ENCODE data around the gene UFL1. TPM values are rescaled to one million over a fixed set of nuclear protein-coding genes. Genes with fewer than 3 reads are reported as not detected.

The UFL1 gene
- total and polyA plus RNA-seq, 2 donors (not counting 3 experiments of a cell fraction or from before 2014, with no cell fraction given) = 3.4 to 18.3 TPM

- Histone ChIP-seq H2AFZ (ENCODE audit: low read depth, low read length) (no peak overlapping the region), H3K79me2 (ENCODE audit: control insufficient read depth, insufficient read depth, low read length) (no peaks in the 10 kb centered on the region), H4K20me1 (replicated peaks; ENCODE audit: control insufficient read depth, extremely low read depth, insufficient read depth, low read length) (no peaks in the 10 kb centered on the region), H3K4me3 (replicated peaks in 1 of 3; ENCODE audit: insufficient read depth in 1 of 3, low read depth in 1 of 3, low read length in 3 of 3) (no peak overlapping the region), H3K9me3 (replicated peaks; ENCODE audit: control insufficient read depth, insufficient read depth, low read length) (no peaks in the 10 kb centered on the region), H3K27me3 (ENCODE audit: control insufficient read depth in 2 of 2, insufficient read depth in 2 of 2, low read length in 2 of 2) (no peaks in the 10 kb centered on the region), H3K27ac (ENCODE audit: insufficient read depth, low read depth, low read length) (no peak overlapping the region), H3K4me2 (ENCODE audit: insufficient read depth, low read length) (no peak overlapping the region), H3K9me1 (replicated peaks; ENCODE audit: control insufficient read depth, extremely low read depth, insufficient read depth, low read length) (no peaks in the 10 kb centered on the region), H3K9ac (replicated peaks; ENCODE audit: extremely low read depth, insufficient read depth, low read length) (no peak overlapping the region), H3K36me3 (ENCODE audit: control insufficient read depth in 2 of 2, extremely low read depth in 1 of 2, insufficient read depth in 2 of 2, low read length in 2 of 2) (no peaks in the 10 kb centered on the region), H3K4me1 (ENCODE audit: control insufficient read depth, extremely low read depth, insufficient read depth, low read length) (no peaks in the 10 kb centered on the region)
- ChIA-PET POLR2A (no interaction called here), CTCF (no interaction called here)
- FAIRE-seq = no peak
- DNase-seq (ENCODE audit: low read depth, low spot score) = no peak
- dilution Hi-C loops (cut with MboI; ENCODE audit: extremely low pct_ligation_motif_present, low sequenced_read_pairs) (no loop called here), intact Hi-C loops (cut with micrococcal nuclease) (no loop called here)
- no TSS peak for BruUV-seq (replicated peaks)
- no peak for TF ChIP-seq MYC (IDR thresholded peaks at IDR 0.05; ENCODE audit: low read depth, low read length)
These were observed 12.3 kb upstream of the UFL1 start for GRCh38 chr6:96509281-96509680.

DNA sequence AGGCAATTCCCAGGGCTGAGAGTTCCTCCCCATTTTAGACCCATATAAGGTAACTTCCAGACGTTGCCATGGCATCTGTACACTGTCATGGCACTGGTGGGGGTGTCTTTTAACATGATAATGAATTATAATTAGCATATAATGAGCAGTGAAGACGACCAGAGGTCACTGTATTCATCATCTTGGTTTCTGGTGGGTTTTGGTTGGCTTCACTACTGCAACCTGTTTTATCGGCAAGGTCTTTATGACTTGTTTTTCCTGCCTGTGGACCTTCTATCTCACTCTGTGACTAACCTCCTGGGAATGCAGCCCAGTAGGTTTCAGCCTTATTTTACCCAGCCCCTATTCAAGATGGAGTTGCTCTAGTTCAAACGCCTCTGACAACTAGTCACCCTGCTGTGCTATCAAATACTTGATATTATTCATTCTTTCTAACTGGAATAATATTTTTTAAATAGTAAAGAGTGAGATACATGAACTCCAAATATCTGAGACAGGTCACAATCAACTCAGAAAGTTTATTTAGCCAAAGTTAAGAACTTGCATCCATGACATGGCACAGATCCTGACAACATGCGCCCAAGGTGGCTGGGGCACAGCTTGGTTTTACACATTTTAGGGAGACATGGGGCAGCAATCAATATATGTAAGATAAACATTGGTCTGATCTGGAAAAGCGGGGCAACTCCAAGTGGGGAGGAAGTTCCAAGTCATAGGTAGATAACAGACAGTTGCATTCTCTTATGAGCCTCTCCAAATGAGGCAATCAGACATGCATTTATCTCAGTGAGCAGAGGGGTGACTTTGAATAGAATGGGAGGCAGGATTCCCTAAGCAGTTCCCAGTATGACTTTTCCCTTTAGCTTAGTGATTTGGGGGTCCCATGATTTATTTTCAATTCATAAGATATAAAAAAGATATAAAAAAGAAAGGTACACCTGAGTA is 1.2 kb upstream of the UFL1 start:
- H3K9me1 ChIP-seq (replicated peaks; ENCODE audit: control insufficient read depth, extremely low read depth, insufficient read depth, low read length) = no peaks in the 10 kb centered on the region
- POLR2A ChIA-PET = no interaction called here
- TF ChIP-seq, protein P1, sequence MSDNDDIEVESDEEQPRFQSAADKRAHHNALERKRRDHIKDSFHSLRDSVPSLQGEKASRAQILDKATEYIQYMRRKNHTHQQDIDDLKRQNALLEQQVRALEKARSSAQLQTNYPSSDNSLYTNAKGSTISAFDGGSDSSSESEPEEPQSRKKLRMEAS (IDR thresholded peaks at IDR 0.05; ENCODE audit: insufficient read depth, insufficient read length) = no peak
- TF ChIP-seq GATA2 (IDR thresholded peaks at IDR 0.05; ENCODE audit: insufficient read depth, insufficient read length, low read depth, low read length) (peak; percentile 36), FOS (IDR thresholded peaks at IDR 0.05; ENCODE audit: borderline replicate concordance, insufficient read depth, low read length) (peak; percentile 40), EZH2 (IDR thresholded peaks at IDR 0.05; ENCODE audit: borderline replicate concordance, low read depth, low read length, severe bottlenecking) (no peak), POLR2AphosphoS5 (IDR thresholded peaks at IDR 0.05; ENCODE audit: insufficient read depth, low read depth, low read length) (no peak), MYC (IDR thresholded peaks at IDR 0.05; ENCODE audit: low read depth, low read length) (no peak), POLR2A (IDR thresholded peaks at IDR 0.05; ENCODE audit: low read depth, low read length) (no peak), JUN (IDR thresholded peaks at IDR 0.05; ENCODE audit: borderline replicate concordance, insufficient read depth, insufficient read length, low read depth) (no peak)
- TF ChIP-seq, protein P2, sequence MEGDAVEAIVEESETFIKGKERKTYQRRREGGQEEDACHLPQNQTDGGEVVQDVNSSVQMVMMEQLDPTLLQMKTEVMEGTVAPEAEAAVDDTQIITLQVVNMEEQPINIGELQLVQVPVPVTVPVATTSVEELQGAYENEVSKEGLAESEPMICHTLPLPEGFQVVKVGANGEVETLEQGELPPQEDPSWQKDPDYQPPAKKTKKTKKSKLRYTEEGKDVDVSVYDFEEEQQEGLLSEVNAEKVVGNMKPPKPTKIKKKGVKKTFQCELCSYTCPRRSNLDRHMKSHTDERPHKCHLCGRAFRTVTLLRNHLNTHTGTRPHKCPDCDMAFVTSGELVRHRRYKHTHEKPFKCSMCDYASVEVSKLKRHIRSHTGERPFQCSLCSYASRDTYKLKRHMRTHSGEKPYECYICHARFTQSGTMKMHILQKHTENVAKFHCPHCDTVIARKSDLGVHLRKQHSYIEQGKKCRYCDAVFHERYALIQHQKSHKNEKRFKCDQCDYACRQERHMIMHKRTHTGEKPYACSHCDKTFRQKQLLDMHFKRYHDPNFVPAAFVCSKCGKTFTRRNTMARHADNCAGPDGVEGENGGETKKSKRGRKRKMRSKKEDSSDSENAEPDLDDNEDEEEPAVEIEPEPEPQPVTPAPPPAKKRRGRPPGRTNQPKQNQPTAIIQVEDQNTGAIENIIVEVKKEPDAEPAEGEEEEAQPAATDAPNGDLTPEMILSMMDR (IDR thresholded peaks at IDR 0.05; ENCODE audit: extremely low read depth in 1 of 2, insufficient read depth in 1 of 2, low read depth in 1 of 2, low read length in 2 of 2) = no peak
- H3K79me2 ChIP-seq (ENCODE audit: control insufficient read depth, insufficient read depth, low read length) = peaks cover 3% of the 10 kb centered on the region
- BruUV-seq (replicated peaks) = no TSS peak
- peak overlapping the region; percentile 92 for H3K27ac ChIP-seq (ENCODE audit: insufficient read depth, low read depth, low read length)
- dilution Hi-C loops (cut with MboI; ENCODE audit: extremely low pct_ligation_motif_present, low sequenced_read_pairs) = no loop called here
- H3K9me3 ChIP-seq (replicated peaks; ENCODE audit: control insufficient read depth, insufficient read depth, low read length) = no peaks in the 10 kb centered on the region
- intact Hi-C loops (cut with micrococcal nuclease) = loop anchor here (1.0 to 10.0 kb wide), 4 partner anchors 317 to 1088 kb away; partner anchors contain the start of gene GPR63
- no peaks in the 10 kb centered on the region for H4K20me1 ChIP-seq (replicated peaks; ENCODE audit: control insufficient read depth, extremely low read depth, insufficient read depth, low read length)
- peak overlapping the region; percentile 19 for H2AFZ ChIP-seq (ENCODE audit: low read depth, low read length)
- peak overlapping the region; percentile 63 to 99 (median 98) for H3K4me3 ChIP-seq (replicated peaks in 1 of 3; ENCODE audit: insufficient read depth in 1 of 3, low read depth in 1 of 3, low read length in 3 of 3)
- H3K4me1 ChIP-seq (ENCODE audit: control insufficient read depth, extremely low read depth, insufficient read depth, low read length) = peaks cover 16% of the 10 kb centered on the region
- DNase-seq (ENCODE audit: low read depth, low spot score) (peak; percentile 41), FAIRE-seq (peak; percentile 47)
- CTCF ChIA-PET = no interaction called here
- peak overlapping the region; percentile 96 for H3K9ac ChIP-seq (replicated peaks; ENCODE audit: extremely low read depth, insufficient read depth, low read length)
- H3K4me2 ChIP-seq (ENCODE audit: insufficient read depth, low read length) = peak overlapping the region; percentile 98
- no peaks in the 10 kb centered on the region for H3K27me3 ChIP-seq (ENCODE audit: control insufficient read depth in 2 of 2, insufficient read depth in 2 of 2, low read length in 2 of 2)
- H3K36me3 ChIP-seq (ENCODE audit: control insufficient read depth in 2 of 2, extremely low read depth in 1 of 2, insufficient read depth in 2 of 2, low read length in 2 of 2) = no peaks in the 10 kb centered on the region

Measured in endothelial cell of umbilical vein (primary cell).